Measurements from ENCODE around the gene NXN.
"Not testable (repeated sequence)": the region's sequence is repeated elsewhere in the genome, so short reads cannot be mapped to it uniquely, and the experiment has no call there.

The NXN gene

DNA sequence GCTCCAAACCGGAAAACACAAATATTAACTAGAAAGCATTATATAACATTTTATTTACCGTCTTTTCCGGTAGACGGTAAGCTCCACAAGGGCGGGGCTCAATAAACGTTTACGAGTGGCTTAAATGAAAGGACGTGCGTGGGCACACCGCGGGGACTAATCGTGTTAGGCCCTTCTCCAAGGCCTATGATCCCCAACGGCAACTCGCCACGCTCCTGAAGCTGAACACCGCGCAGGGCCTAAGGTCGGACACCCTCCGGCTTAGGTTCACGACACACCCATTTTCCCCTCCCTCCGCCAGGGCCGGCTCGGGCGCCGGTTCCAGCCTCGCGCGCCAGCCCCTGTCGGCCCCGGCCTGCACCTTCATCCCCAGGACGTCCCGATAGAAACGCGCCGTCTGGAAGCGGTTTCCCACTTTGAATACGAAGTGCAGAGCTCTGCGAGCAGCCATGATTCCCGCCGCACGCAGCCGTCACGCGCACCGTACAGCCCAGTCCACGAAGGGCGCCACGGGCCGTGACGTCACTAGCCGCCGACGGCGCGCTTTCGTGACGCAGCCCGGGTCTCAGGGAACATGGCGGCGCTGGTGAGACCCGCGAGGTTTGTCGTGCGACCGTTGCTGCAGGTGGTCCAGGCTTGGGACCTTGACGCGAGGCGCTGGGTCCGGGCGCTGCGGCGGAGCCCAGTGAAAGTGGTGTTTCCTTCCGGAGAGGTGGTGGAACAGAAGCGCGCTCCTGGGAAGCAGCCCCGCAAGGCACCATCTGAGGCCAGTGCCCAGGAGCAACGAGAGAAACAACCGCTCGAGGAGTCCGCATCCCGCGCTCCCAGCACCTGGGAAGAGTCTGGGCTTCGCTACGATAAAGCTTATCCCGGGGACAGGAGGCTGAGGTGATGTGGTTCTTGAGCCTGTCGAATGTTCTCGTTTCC is 197.5 kb downstream of the NXN start, which contains the start of the genes GLOD4 and MRM3:
Gene GLOD4, minus strand, starts transcription at position 476 of the 927 bp plus-strand sequence. Its CDS starts 25 bp downstream, at position 451.
Gene MRM3, plus strand, starts transcription at position 549 of the 927 bp plus-strand sequence. Its CDS starts 26 bp downstream, at position 575.
- peaks cover 20% of the 10 kb centered on the region for H3K36me3 Mint-ChIP-seq
- H3K4me1 Mint-ChIP-seq = peaks cover 39% of the 10 kb centered on the region
- H3K4me3 Mint-ChIP-seq = peak within 1 kb of the TSS; percentile 97
- peak within 1 kb of the TSS; percentile 95 for H3K27ac Mint-ChIP-seq
- peak; percentile 96 for DNase-seq
- CTCF ChIA-PET = interaction anchor here (1.1 to 1.7 kb wide), 5 partner anchors 29 to 370 kb away, joined by 3 to 7 read pairs (median 4); partner anchors contain the start of gene TIMM22
- H3K27me3 Mint-ChIP-seq = no peaks in the 10 kb centered on the region
- no peaks in the 10 kb centered on the region for H3K9me3 Mint-ChIP-seq

DNA sequence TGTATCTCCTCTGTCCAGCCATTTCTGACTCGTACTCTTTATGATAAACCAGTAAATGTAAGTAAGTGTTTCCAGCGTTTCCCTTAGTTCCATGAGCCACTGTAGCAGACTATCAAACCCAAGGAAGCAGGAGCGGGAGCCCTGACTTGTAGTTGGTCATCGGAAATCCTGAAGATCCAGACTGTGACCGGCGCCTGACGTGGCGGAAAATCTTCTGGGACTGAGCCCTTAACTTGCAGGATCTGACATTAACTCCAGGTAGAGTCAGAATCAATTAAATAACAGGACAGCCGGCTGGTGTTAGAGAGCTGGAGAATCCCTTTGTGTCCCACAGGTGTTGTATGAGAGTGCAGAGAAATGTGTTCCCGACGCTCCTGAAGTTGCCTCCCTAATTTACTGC is 201.5 kb downstream of the NXN start:
- CTCF ChIA-PET = no interaction called here
- no peak overlapping the region for H3K27ac Mint-ChIP-seq
- peaks cover 48% of the 10 kb centered on the region for H3K36me3 Mint-ChIP-seq
- H3K4me3 Mint-ChIP-seq = no peak overlapping the region
- DNase-seq = no peak
- peaks cover 27% of the 10 kb centered on the region for H3K4me1 Mint-ChIP-seq
- H3K27me3 Mint-ChIP-seq = no peaks in the 10 kb centered on the region
- H3K9me3 Mint-ChIP-seq = no peaks in the 10 kb centered on the region

DNA sequence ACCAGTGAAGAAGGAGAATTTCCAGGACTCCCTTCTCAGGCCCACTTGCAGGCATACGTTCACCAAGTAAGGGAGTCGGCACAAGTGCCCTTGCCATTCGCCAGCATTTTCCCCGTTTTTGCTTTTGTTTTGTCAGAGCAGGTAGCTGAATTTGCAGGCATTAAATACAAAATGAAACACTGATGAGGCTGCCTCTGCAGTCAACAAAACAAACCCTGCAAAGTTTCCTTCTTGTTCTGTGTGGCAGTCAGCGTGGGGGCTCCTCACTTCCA is 205.3 kb downstream of the NXN start:
- Mint-ChIP-seq H3K9me3 (no peaks in the 10 kb centered on the region), H3K27me3 (no peaks in the 10 kb centered on the region), H3K27ac (no peak overlapping the region), H3K36me3 (peaks cover 63% of the 10 kb centered on the region), H3K4me3 (no peak overlapping the region), H3K4me1 (peaks cover 6% of the 10 kb centered on the region)
- DNase-seq = no peak
- CTCF ChIA-PET = interaction anchor here (0.6 kb wide), 1 partner anchor 21 kb away, joined by 3 read pairs; no protein-coding TSS in a partner anchor

DNA sequence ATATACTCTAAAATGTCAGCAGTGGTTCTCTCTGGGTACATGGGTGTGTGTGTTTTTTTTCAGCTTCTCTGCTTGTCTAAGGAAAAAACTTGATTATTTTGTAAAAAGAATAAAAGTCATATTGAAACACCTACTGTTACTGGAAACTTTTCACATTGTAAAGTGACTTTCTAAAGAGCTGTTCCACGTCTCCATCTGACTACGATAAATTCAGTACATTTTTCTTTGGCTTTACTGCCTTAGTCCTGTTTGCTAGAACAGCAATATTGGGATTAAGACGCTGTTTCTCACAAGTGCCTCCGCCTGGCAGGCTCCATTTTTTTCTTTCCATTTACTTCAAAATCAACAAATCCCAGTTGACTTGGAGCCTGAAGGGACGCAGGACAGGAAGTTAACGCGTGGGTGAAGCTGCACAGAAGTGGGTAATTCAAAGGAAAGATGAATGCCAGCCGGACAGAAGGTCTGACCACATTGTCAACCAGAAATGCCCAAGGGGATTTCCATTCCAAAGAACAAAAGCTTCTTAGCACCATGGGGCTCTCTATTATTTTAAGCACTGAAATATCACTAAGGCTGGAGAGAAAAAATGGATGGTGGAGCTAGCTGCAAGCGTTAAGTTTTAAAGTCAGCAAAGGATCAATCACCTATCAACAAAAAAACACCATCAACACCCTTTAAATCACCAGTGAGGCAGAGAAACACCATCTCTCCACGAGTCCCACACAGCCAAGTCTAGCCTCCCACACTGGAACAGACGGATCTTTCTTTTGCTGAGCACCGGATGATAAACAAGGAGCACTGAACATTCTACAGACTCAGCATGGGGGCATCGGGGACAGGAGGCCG is 205.9 kb downstream of the NXN start:
- peaks cover 6% of the 10 kb centered on the region for H3K4me1 Mint-ChIP-seq
- no peak overlapping the region for H3K27ac Mint-ChIP-seq
- peaks cover 63% of the 10 kb centered on the region for H3K36me3 Mint-ChIP-seq
- no peak for DNase-seq
- CTCF ChIA-PET = interaction anchor here (0.6 kb wide), 1 partner anchor 20 kb away, joined by 3 read pairs; no protein-coding TSS in a partner anchor
- H3K27me3 Mint-ChIP-seq = no peaks in the 10 kb centered on the region
- H3K4me3 Mint-ChIP-seq = no peak overlapping the region
- H3K9me3 Mint-ChIP-seq = no peaks in the 10 kb centered on the region

DNA sequence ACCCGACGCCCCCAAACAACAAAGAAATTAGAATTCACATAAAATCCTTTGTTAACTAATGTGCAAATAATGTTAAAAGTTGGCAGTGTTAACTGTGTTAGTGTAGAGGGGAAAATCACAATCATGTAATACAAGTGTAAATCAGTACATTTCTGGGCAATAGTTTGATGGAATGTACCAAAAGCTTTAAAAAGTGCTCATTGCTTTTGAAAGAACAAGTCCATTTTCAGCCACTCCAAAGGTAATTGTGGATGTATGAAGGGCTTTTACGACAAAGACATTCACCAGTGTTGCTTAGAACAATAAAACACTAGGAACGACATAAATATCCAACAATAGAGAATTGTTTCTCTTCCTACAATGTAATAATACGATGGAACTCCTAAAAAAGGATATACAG is 206.6 kb downstream of the NXN start:
- Mint-ChIP-seq H3K36me3 (peaks cover 62% of the 10 kb centered on the region), H3K27me3 (no peaks in the 10 kb centered on the region), H3K4me1 (peaks cover 6% of the 10 kb centered on the region), H3K4me3 (no peak overlapping the region), H3K9me3 (no peaks in the 10 kb centered on the region), H3K27ac (no peak overlapping the region)
- CTCF ChIA-PET = no interaction called here
- DNase-seq = no peak

DNA sequence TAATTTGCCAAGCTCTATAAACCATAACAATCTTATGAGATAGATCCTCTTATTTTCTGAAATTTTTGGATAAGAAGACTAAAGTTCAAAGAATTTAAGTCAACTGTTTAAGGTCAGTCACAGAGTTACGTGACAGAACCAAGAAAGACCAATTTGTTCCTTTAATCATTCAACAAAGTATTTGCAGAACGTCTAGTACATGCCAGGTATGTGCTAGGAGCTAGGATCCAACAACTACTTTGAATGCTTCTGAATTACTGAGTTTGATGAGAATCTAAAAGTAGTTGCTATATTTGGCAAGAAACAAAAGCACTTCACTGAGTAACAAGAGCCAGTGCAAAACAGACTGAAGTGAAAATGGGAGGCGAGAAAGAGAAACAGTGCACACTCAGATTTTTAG is 212.5 kb downstream of the NXN start:
- no peak overlapping the region for H3K27ac Mint-ChIP-seq
- H3K9me3 Mint-ChIP-seq = no peaks in the 10 kb centered on the region
- DNase-seq = no peak
- CTCF ChIA-PET = no interaction called here
- H3K4me3 Mint-ChIP-seq = no peak overlapping the region
- no peaks in the 10 kb centered on the region for H3K4me1 Mint-ChIP-seq
- no peaks in the 10 kb centered on the region for H3K27me3 Mint-ChIP-seq
- peaks cover 45% of the 10 kb centered on the region for H3K36me3 Mint-ChIP-seq

DNA sequence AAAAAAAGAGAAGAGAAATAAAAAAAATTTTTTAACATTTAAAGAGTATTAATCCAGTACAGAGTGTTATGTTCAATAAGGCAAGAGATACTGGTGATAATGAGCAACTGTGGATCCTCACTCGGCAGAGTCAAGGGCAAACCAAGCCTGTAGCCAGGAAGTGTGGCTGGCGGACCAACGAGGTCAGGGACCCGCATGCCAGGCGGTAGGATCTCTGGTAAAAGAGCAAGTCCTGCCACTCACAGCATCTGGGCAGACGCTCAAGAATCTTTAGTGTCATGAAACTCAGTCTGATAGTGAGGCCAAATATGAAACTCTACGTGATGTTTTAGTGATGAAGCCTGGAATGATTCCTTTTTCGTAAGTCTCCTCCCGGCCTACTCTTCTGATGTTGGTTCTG is 219.2 kb downstream of the NXN start:
- Mint-ChIP-seq H3K36me3 (peaks cover 36% of the 10 kb centered on the region), H3K4me3 (no peak overlapping the region), H3K9me3 (no peaks in the 10 kb centered on the region), H3K4me1 (no peaks in the 10 kb centered on the region), H3K27me3 (no peaks in the 10 kb centered on the region), H3K27ac (no peak overlapping the region)
- CTCF ChIA-PET = interaction anchor here (1.8 kb wide), 1 partner anchor 9 kb away, joined by 4 read pairs; no protein-coding TSS in a partner anchor
- DNase-seq = no peak

DNA sequence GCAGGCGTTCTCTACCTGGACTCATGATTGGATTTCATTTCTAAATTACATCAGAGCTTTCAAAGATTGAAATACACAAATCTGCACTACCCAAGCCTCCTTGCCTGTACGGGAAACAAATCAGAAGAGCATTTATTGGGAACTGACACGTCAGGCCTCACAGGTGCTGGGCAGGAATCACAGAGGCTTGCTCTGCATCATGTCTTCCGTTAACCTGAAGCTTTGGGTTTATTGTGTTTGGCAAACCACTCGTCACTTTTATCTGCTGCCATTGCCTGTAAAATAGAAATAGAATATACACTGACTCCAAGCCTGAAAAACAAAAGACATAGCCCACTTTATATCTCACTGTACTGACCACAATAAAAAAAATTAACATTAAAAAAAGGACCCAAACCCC is 219.6 kb downstream of the NXN start:
- H3K4me1 Mint-ChIP-seq = no peaks in the 10 kb centered on the region
- no peak overlapping the region for H3K4me3 Mint-ChIP-seq
- H3K27ac Mint-ChIP-seq = no peak overlapping the region
- H3K9me3 Mint-ChIP-seq = no peaks in the 10 kb centered on the region
- H3K27me3 Mint-ChIP-seq = no peaks in the 10 kb centered on the region
- no peak for DNase-seq
- H3K36me3 Mint-ChIP-seq = peaks cover 32% of the 10 kb centered on the region
- CTCF ChIA-PET = no interaction called here

DNA sequence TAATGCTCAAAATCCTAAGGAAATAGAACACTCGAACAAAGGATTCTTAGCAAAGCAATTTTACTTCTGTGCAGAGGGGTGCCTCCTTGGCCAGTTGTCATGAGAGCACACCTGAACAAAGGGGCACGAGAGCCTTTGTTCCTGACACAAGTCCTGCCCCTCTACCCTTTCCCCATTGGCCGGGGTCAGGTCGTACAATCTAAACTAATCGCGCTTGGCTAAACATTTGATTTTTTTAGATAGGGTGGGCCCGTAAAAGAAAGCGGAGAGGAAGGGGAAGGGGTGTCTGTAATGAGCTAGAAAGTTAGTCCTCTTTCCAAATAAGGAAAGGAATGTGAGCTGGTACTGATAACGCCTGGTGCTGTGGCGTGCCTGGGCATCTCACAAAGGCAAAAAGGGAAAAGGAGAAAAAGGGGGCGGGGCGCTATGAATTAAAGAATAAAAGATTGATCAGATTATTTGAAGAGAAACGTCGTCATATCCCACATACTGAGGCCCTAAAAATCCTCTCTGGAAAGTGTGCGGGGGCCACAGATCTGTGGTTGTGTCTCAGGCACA is 223.5 kb downstream of the NXN start:
- H3K4me1 Mint-ChIP-seq = peaks cover 13% of the 10 kb centered on the region
- H3K36me3 Mint-ChIP-seq = peaks cover 18% of the 10 kb centered on the region
- H3K27ac Mint-ChIP-seq, H3K9me3 Mint-ChIP-seq, H3K4me3 Mint-ChIP-seq, DNase-seq, CTCF ChIA-PET, H3K27me3 Mint-ChIP-seq: not testable (repeated sequence)

- H3K4me3 Mint-ChIP-seq, CTCF ChIA-PET, DNase-seq, H3K27ac Mint-ChIP-seq, H3K9me3 Mint-ChIP-seq, H3K27me3 Mint-ChIP-seq: not testable (repeated sequence)
- Mint-ChIP-seq H3K4me1 (peaks cover 20% of the 10 kb centered on the region), H3K36me3 (peaks cover 18% of the 10 kb centered on the region)
These were observed 224.1 kb downstream of the NXN start for GRCh38 chr17:755319-755961.

- DNase-seq = no peak
- Mint-ChIP-seq H3K4me3 (peak overlapping the region; percentile 52), H3K36me3 (peaks cover 18% of the 10 kb centered on the region), H3K27ac (no peak overlapping the region), H3K27me3 (no peaks in the 10 kb centered on the region), H3K4me1 (peaks cover 31% of the 10 kb centered on the region), H3K9me3 (peaks cover 5% of the 10 kb centered on the region)
- CTCF ChIA-PET = interaction anchor here (1.0 to 1.5 kb wide), 3 partner anchors 21 to 228 kb away, joined by 3 read pairs; partner anchors contain the start of genes GLOD4 and MRM3
These were observed 226.2 kb downstream of the NXN start for GRCh38 chr17:753418-753817.

DNA sequence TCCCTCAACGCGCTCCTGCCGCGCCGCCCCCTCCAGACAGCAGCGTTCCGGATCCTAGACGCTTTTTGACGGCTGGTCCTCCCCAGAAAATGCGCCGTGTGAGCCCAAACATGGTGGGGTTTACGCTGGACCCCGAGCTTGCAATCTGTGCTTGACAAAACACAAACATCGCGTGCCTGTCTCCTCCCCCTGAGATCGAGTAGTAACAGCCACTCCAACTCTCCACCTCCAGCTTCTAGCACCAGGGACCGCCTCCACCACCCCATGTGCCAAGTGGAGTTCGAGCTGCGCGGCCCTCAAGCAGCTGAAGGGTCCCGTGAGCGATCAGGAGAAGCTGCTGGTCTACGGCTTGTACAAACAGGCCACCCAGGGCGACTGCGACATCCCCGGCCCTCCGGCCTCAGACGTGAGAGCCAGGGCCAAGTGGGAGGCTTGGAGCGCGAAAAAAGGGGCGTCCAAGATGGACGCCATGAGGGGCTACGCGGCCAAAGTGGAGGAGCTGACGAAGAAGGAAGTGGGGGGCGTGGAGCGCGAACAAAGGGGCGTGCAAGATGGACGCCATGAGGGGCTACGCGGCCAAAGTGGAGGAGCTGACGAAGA is 226.9 kb downstream of the NXN start:
- Mint-ChIP-seq H3K27ac (peak overlapping the region; percentile 92), H3K36me3 (peaks cover 25% of the 10 kb centered on the region), H3K27me3 (no peaks in the 10 kb centered on the region), H3K9me3 (peaks cover 5% of the 10 kb centered on the region), H3K4me3 (peak overlapping the region; percentile 95), H3K4me1 (peaks cover 33% of the 10 kb centered on the region)
- CTCF ChIA-PET = interaction anchor here (1.0 to 1.5 kb wide), 3 partner anchors 21 to 228 kb away, joined by 3 to 4 read pairs (median 3); partner anchors contain the start of genes GLOD4 and MRM3
- no peak for DNase-seq

DNA sequence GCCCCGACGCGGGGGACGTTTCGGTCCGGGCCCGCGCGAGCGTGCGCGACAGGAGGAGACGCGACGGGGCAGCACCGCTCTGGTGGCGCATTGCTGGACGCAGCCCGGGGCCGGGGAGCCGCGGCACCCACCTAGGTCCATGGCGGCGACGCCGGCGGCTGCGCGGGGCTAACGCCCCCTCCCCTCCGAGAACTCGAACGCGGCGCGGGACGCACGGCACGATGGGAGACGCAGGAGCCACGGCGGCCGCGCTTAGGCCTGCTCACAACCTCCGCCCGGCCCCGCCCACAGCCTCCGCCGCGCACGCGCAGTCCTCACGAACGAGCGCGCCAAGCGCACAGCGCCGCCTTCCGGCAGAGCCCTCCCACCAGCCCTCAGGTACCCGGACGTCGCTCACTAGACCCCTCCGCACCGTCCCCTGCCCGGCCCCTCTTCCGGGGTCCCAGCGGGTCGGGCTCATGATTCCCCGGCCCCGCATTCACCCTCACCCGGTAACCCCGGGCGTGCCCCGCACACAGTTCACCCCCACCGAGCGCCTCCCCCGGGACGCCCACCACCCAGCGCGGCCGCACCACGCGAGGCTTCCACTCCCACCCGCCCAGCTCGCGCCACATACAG is 227.5 kb downstream of the NXN start, which contains the start of gene GEMIN4:
Gene GEMIN4, minus strand, starts transcription at position 263 of the 618 bp plus-strand sequence. Its CDS starts 122 bp downstream, at position 141.
- CTCF ChIA-PET = interaction anchor here (1.3 to 1.5 kb wide), 3 partner anchors 12 to 229 kb away, joined by 3 to 4 read pairs (median 4); partner anchors contain the start of genes GLOD4 and MRM3
- peak within 1 kb of the TSS; percentile 92 for H3K27ac Mint-ChIP-seq
- peak within 1 kb of the TSS; percentile 95 for H3K4me3 Mint-ChIP-seq
- peaks cover 33% of the 10 kb centered on the region for H3K4me1 Mint-ChIP-seq
- H3K9me3 Mint-ChIP-seq = peaks cover 5% of the 10 kb centered on the region
- H3K27me3 Mint-ChIP-seq = no peaks in the 10 kb centered on the region
- H3K36me3 Mint-ChIP-seq = peaks cover 31% of the 10 kb centered on the region
- peak; percentile 97 for DNase-seq

Data from activated naive CD4-positive, alpha-beta T cell treated with anti-CD3 and anti-CD28 coated beads, Interleukin-2, amount 10 ng/mL, durations not matched to agents 7 days and 5 days (primary cell).